ENCODE measurements around the gene BCOR. TPM values are rescaled to one million over a fixed set of nuclear protein-coding genes. Genes with fewer than 3 reads are reported as not detected.
A peak's percentile ranks its signal among the peaks of the same experiment; 100 is the strongest.

BCOR gene
- total and polyA plus RNA-seq, 2 of the 8 experiments (the other 6 are each of a cell fraction or from before 2014, with no cell fraction given) = 25.0 to 50.8 TPM

GRCh38 chrX:40011322-40012038 is 86.3 kb downstream of the BCOR start:
- TF ChIP-seq RNF2 (IDR thresholded peaks at IDR 0.05; ENCODE audit: borderline replicate concordance, low read depth, low read length, missing control alignments, poor library complexity, severe bottlenecking) (peak; percentile 66), USF2 (IDR thresholded peaks at IDR 0.05; ENCODE audit: low read length) (no peak)
- 16% methylated on average over 18 of the region's 24 CpGs; no CpG with 5 or more reads in 1 of the 2 experiments for WGBS, 2 experiments (ENCODE audit: extremely low coverage in 1 of 2, insufficient coverage in 1 of 2, insufficient read length in 1 of 2, insufficient replicate concordance in 2 of 2, low coverage in 1 of 2, low lambda C conversion rate in 2 of 2, missing lambda C conversion rate in 1 of 2)
- H3K79me2 ChIP-seq (ENCODE audit: control insufficient read depth in 1 of 2, insufficient read depth in 2 of 2, low read length in 2 of 2) = no peaks in the 10 kb centered on the region
- no peaks in the 10 kb centered on the region for H3K9me3 ChIP-seq (ENCODE audit: insufficient read depth in 2 of 2, low read depth in 1 of 2, low read length in 1 of 2)
- peak overlapping the region in 1 of 4 experiments; percentile 62; a peak in 2 of 8 replicates for H3K4me3 ChIP-seq (ENCODE audit: extremely low read depth in 1 of 4, insufficient read depth in 2 of 4, low read depth in 3 of 4, low read length in 4 of 4)
- H3K79me1 ChIP-seq (ENCODE audit: low read depth, low read length) = no peaks in the 10 kb centered on the region
- H3K4ac ChIP-seq (replicated peaks; ENCODE audit: insufficient read length, low read depth, low read length) = no peak overlapping the region
- no peak overlapping the region for H4K5ac ChIP-seq (ENCODE audit: insufficient read length, low read depth, low read length)
- H3K56ac ChIP-seq (replicated peaks; ENCODE audit: insufficient read length, low read depth, low read length) = no peak overlapping the region
- H2AFZ ChIP-seq (ENCODE audit: low read length) = no peak overlapping the region
- POLR2A ChIA-PET (ENCODE audit: partially characterized antibody) = interaction anchor here (0.6 to 1.5 kb wide), 3 partner anchors 79 to 143 kb away, joined by 3 to 4 read pairs (median 3); no protein-coding TSS in a partner anchor
- H2BK12ac ChIP-seq (ENCODE audit: low read depth, low read length) = no peak overlapping the region
- H3K18ac ChIP-seq (ENCODE audit: extremely low read depth, low read length) = no peak overlapping the region
- no peak overlapping the region for H2AK5ac ChIP-seq (ENCODE audit: low read depth, low read length)
- H3K23me2 ChIP-seq (ENCODE audit: low read depth, low read length) = peaks cover 8% of the 10 kb centered on the region; the same call in 1 of the 2 replicates
- H3K4me2 ChIP-seq (ENCODE audit: insufficient read depth in 1 of 2, low read depth in 2 of 2, low read length in 2 of 2) = peak overlapping the region; percentile 69 to 82; a peak in 2 of 4 replicates
- H3K27ac ChIP-seq (ENCODE audit: low read depth, low read length) = no peak overlapping the region
- H3K9ac ChIP-seq (replicated peaks in 1 of 4; ENCODE audit: extremely low read depth in 1 of 4, low read depth in 3 of 4, low read length in 3 of 4) = no peak overlapping the region
- no peak overlapping the region for H4K91ac ChIP-seq (replicated peaks; ENCODE audit: insufficient read length, low read length)
- peaks cover 6 to 25% (median 19%) of the 10 kb centered on the region in 4 experiments for H3K4me1 ChIP-seq (replicated peaks in 1 of 4; ENCODE audit: control insufficient read depth in 3 of 4, insufficient read depth in 4 of 4, low read length in 3 of 4)
- H3K23ac ChIP-seq (ENCODE audit: insufficient read length) = no peak overlapping the region
- no peak overlapping the region for H2BK15ac ChIP-seq (ENCODE audit: low read length)
- H2BK20ac ChIP-seq (ENCODE audit: low read length) = no peak overlapping the region
- no peak overlapping the region for H2BK5ac ChIP-seq (ENCODE audit: low read depth, low read length)
- FAIRE-seq = no peak
- DNase-seq (ENCODE audit: low read depth in 1 of 2, low spot score in 2 of 2) = no peak
- no peak overlapping the region for H3K14ac ChIP-seq (ENCODE audit: insufficient read length)
- peaks cover 42 to 77% (median 64%) of the 10 kb centered on the region in 4 experiments; a peak in 6 of 7 replicates for H3K27me3 ChIP-seq (replicated peaks in 1 of 4; ENCODE audit: control insufficient read depth in 3 of 4, extremely low read depth in 1 of 4, insufficient read depth in 3 of 4, low read length in 3 of 4)
- no peak overlapping the region for H2BK120ac ChIP-seq (replicated peaks; ENCODE audit: low read depth, low read length)
- CTCF ChIA-PET (ENCODE audit: partially characterized antibody) = interaction anchor here (1.0 to 1.1 kb wide), 2 partner anchors 30 to 54 kb away, joined by 3 to 4 read pairs; no protein-coding TSS in a partner anchor
- H4K20me1 ChIP-seq (replicated peaks in 1 of 2; ENCODE audit: control insufficient read depth in 1 of 2, insufficient read depth in 2 of 2, low read length in 2 of 2) = peaks cover 2 to 3% of the 10 kb centered on the region in 2 experiments
- no peaks in the 10 kb centered on the region for H3K36me3 ChIP-seq (ENCODE audit: control insufficient read depth in 2 of 4, insufficient read depth in 4 of 4, low read length in 3 of 4)
- H4K8ac ChIP-seq (ENCODE audit: extremely low read depth, insufficient read depth, low read length) = no peak overlapping the region; the same call in 1 of the 2 replicates

Measured in H1 (cell line).